ENCODE results near the gene LAPTM5.

Gene LAPTM5

DNA sequence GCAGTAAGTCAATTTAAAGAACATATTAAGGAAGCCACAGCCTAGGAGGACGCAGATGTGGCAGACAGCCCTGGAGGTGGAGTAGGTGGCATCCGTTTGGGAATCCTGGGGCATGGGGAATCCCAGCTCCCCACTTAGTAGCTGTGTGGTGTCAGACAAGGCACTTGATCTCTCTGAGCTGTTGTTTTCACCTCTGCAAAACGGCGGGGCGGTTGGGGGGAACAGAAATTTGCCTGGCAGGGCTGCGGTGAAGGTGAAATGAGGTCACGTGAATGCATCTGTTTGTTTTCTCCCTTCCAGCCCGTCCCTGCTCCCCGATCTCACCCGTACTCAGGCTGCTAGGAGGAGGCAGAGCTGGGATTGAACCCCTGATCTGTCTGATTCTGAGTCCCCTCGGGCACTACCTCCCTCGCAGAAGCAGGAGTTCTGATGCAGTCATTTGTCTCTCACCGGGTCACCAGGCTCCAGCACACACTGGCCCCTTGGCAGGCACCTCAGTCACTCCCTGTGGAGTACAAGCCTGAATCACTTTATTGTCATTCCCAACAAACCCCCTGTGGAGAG, 2.2 kb upstream of the LAPTM5 start:
- H3K27me3 Mint-ChIP-seq: no peaks in the 10 kb centered on the region
- H3K4me3 Mint-ChIP-seq: peak overlapping the region; percentile 67
- H3K9me3 Mint-ChIP-seq: no peaks in the 10 kb centered on the region
- DNase-seq: peak; percentile 64
- H3K4me1 Mint-ChIP-seq: peaks cover 92% of the 10 kb centered on the region
- peak overlapping the region; percentile 71 for H3K27ac Mint-ChIP-seq
- no peak for ATAC-seq
- peaks cover 16% of the 10 kb centered on the region for H3K36me3 Mint-ChIP-seq (ENCODE audit: low read depth)

DNA sequence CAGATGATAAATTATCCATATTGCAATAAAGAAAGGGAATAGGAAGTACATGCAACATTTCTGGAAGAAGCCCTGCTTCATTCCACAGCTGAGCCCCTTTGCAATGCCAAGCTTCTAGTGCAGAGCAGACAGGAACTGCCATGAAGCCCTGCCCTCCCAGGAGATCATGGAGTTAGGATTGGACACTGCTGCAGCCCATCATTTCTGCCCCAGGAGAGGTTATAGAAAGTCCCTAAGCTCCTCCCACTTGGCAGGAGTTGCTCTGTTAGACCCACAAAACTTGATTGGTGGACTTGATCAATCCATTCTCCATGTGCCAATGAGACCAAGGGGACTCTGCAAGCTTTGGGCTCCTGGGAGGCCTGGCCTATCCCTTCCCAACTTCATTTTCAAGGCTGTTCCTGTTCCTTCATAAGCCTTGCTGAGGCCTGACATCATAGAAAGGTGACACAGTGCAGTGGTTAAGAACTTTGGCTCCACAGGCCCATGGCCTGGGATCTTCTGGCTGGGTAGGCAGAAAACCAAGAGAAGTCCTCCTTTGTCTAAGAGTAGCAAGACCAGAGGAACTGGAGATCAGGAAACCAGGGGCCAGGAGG, 1.3 kb upstream of the LAPTM5 start:
- DNase-seq: peak; percentile 56
- Mint-ChIP-seq H3K27ac (peak overlapping the region; percentile 81), H3K4me1 (peaks cover 94% of the 10 kb centered on the region), H3K9me3 (no peaks in the 10 kb centered on the region), H3K36me3 (ENCODE audit: low read depth) (peaks cover 19% of the 10 kb centered on the region), H3K27me3 (no peaks in the 10 kb centered on the region), H3K4me3 (peak overlapping the region; percentile 98)
- peak; percentile 26 for ATAC-seq

DNA sequence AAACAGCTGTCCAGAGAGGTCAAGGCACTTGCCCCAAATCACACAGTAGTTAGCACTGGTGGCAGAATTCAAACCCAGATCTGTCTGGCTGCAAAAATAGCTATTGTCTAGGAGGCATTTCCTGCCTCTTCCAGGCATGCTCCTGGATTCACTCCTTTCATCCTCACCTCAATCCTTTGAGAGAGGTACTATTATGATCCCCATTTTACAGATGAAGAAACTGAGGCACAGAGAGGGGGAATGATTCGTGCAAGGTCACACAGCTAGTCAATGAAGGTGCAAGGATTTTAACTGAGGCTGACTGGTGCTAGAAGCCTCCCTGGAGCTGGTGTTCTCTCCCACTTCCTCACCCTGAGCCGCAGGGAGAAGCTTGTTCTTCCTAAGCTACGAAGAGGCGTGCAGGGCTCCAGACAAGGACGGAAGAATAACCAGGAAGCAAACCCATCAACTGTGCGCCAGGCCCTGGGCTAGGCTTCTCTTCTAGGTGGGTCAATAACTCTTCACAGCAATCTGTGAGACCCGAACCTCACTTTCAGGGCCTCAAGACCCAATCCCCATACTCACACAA, 631 bp upstream of the LAPTM5 start:
- ATAC-seq (no peak), DNase-seq (no peak)
- H3K9me3 Mint-ChIP-seq: no peaks in the 10 kb centered on the region
- H3K4me3 Mint-ChIP-seq: peak overlapping the region; percentile 98
- no peaks in the 10 kb centered on the region for H3K27me3 Mint-ChIP-seq
- H3K36me3 Mint-ChIP-seq (ENCODE audit: low read depth): peaks cover 25% of the 10 kb centered on the region
- peaks cover 94% of the 10 kb centered on the region for H3K4me1 Mint-ChIP-seq
- peak overlapping the region; percentile 81 for H3K27ac Mint-ChIP-seq

DNA sequence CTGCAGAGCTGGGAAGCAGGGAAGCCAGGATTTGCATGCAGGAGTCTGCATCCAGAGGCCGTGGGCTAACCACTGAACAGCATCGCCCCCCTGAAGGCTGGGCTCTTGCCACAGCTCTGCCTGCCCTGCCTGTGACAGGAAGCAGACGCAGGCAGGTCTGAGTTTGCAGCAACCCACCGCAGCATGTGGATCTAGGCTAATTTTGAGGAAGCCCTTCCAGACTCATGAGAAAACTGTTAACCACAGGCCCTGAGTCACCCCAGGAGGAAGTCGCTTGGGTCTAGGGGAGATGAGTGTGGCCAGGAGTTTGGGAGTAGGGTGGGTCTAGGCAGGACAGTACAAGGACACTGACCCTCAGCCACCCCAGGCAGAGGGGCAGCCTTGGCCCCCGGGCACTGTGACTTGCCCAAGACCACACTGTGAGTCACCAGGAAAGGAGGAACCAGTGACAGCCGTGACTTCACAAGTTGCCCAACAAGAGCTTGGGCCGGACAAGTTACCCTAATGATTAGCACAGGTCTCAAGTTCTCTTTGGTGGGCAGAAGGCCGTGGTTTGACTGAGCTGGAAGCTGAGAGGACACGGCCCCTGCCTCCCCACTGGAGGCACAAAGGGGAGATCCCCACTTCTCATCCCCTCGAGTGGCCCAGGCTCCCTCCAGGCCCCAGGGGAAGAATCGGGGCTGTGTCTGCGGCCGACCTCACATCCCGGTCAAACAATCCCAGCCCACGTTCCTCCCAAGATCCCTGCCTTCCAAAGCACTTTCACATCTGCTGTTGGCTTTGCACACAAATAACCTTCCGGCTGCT, 826 bp downstream of the LAPTM5 start:
- ATAC-seq: peak; percentile 55

DNA sequence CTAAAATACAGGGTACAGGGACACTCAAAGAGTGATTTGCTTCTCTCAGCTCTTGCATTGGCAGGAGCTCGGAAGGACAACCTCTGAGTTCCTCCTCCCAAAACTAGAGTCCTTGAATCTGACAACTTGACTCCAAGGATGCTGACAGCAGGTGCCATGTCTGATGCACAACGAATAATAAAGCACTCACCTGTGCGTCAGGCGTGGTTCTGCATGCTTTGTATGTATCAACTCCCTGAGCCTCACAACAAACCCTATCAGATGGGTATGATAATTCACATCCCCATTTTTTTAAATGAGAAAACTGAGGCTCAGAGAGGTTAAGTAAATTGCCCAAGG, 1.4 kb downstream of the LAPTM5 start:
- Mint-ChIP-seq H3K27ac (peak overlapping the region; percentile 97), H3K9me3 (no peaks in the 10 kb centered on the region), H3K4me3 (peak overlapping the region; percentile 98), H3K27me3 (no peaks in the 10 kb centered on the region), H3K36me3 (ENCODE audit: low read depth) (peaks cover 33% of the 10 kb centered on the region), H3K4me1 (peaks cover 93% of the 10 kb centered on the region)
- ATAC-seq (no peak), DNase-seq (no peak)

More for the DNA sequence above, 826 bp downstream of the LAPTM5 start:
- peaks cover 93% of the 10 kb centered on the region for H3K4me1 Mint-ChIP-seq
- peak overlapping the region; percentile 98 for H3K4me3 Mint-ChIP-seq
- no peaks in the 10 kb centered on the region for H3K27me3 Mint-ChIP-seq
- H3K27ac Mint-ChIP-seq: peak overlapping the region; percentile 97
- no peaks in the 10 kb centered on the region for H3K9me3 Mint-ChIP-seq
- peaks cover 33% of the 10 kb centered on the region for H3K36me3 Mint-ChIP-seq (ENCODE audit: low read depth)
- peak; percentile 75 for DNase-seq

DNA sequence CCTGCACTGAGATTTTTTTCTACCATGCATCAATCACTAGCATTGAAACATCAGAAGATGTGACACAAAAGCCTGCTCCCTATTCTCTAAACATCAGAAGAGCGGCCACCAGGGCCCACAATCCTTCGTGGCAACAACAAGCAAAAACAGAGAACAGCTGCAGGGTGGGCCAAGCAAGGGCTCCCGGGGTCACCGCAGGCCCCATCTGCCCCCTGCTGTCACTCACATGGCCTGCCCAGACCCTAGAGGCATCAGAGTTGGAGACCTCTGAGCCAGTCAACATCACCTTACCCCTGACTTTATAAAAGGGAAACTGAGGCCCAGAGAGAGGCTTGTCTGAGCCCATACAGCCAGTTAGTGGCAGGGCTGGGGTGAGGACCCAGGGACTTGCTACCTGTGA, 1.8 kb downstream of the LAPTM5 start:
- Mint-ChIP-seq H3K36me3 (ENCODE audit: low read depth) (peaks cover 33% of the 10 kb centered on the region), H3K27ac (peak overlapping the region; percentile 97), H3K4me3 (peak overlapping the region; percentile 98), H3K9me3 (no peaks in the 10 kb centered on the region), H3K27me3 (no peaks in the 10 kb centered on the region), H3K4me1 (peaks cover 93% of the 10 kb centered on the region)
- ATAC-seq (no peak), DNase-seq (no peak)

DNA sequence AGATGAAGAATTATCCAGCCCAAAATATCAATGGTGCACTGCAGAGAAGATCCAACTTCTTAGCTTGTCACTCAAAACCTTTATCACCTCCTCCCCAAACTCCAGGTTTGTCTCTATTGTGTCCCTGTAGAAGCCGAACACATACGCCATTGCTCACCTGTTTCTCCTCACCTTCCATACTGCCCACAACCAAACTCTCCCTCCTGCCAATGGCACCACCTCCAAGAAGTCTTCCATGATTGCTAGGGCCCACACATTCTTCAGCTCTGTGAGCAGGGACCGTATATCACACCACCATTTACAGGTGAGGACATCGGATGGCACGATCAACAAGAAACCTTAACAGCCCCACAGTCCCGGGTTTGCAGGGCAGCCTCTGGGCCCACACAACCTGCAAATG, 2.2 kb downstream of the LAPTM5 start:
- no peak for ATAC-seq
- no peaks in the 10 kb centered on the region for H3K9me3 Mint-ChIP-seq
- H3K36me3 Mint-ChIP-seq (ENCODE audit: low read depth): peaks cover 33% of the 10 kb centered on the region
- H3K27ac Mint-ChIP-seq: peak overlapping the region; percentile 97
- H3K4me3 Mint-ChIP-seq: peak overlapping the region; percentile 98
- H3K4me1 Mint-ChIP-seq: peaks cover 93% of the 10 kb centered on the region
- DNase-seq: no peak
- H3K27me3 Mint-ChIP-seq: no peaks in the 10 kb centered on the region

DNA sequence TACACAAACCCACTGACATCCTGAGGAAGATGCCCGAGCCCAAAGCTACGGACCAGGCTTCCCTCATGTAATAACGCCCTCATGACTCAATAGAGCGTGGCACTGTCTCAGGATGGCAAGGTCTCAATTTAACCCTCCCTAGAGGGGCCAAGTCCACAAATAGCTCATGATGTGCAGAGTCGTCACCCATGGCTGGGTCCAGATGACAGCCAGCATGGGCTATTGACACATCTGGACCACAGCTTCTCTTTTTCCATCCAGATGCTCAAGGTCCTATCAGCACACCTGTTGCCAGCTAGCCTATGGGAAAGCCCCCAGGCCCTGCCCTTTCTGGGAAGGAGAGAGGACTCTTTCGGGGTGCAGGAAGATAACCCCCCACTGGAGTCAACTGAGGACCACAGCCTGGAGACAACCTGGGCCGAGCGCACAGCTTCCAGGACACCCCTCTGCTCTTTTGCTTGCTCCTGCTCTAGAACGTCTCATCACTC, 2.8 kb downstream of the LAPTM5 start:
- Mint-ChIP-seq H3K36me3 (ENCODE audit: low read depth) (peaks cover 33% of the 10 kb centered on the region), H3K27ac (peak overlapping the region; percentile 97), H3K27me3 (no peaks in the 10 kb centered on the region), H3K9me3 (no peaks in the 10 kb centered on the region), H3K4me3 (peak overlapping the region; percentile 98), H3K4me1 (peaks cover 93% of the 10 kb centered on the region)
- DNase-seq (peak; percentile 60), ATAC-seq (peak; percentile 66)

DNA sequence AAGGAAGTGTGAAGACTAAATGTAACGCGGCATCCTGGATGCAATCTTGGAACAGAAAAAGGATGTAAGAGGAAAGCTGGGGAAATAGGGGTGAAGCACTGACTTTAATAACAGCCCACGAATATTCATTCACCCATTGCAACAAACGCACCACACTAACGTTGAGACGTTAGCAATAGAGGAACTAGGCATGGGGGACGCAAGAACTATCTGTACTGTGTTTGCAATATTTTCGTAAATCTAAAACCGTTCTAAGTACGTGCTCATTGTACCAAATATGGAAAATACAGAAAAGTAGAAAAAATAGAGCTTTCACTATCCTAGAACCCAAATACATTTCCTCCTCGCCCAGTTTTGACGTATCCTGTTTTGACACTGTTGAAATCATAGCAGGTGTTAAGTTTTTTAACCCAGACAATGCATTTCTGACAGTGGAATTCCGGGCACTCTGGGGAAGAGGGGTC, 3.9 kb downstream of the LAPTM5 start:
- Mint-ChIP-seq H3K36me3 (ENCODE audit: low read depth) (peaks cover 37% of the 10 kb centered on the region), H3K27me3 (no peaks in the 10 kb centered on the region), H3K4me1 (peaks cover 93% of the 10 kb centered on the region), H3K4me3 (peak overlapping the region; percentile 98), H3K9me3 (no peaks in the 10 kb centered on the region), H3K27ac (peak overlapping the region; percentile 97)
- no peak for DNase-seq
- no peak for ATAC-seq

DNA sequence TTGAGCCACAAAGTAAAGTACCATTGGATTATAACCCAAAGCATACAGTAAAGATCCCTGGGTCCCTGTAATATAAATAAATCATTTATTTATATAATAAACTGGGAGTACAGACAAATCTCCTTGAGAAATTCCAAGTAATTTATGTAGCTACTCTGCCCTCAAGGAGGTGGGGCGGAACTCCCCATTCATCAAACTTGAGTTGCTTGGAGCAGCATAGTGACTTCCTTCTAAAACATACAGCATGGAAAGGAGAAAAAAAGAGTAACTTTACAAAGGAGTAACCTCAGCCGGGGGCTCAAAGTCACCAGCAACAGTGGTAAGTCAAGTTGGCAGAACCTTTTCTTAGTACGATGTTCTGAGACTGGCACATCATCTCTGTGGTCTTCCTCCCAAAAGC, 4.5 kb downstream of the LAPTM5 start:
- peak overlapping the region; percentile 98 for H3K4me3 Mint-ChIP-seq
- peak overlapping the region; percentile 97 for H3K27ac Mint-ChIP-seq
- no peak for ATAC-seq
- peaks cover 93% of the 10 kb centered on the region for H3K4me1 Mint-ChIP-seq
- H3K9me3 Mint-ChIP-seq: no peaks in the 10 kb centered on the region
- DNase-seq: no peak
- H3K36me3 Mint-ChIP-seq (ENCODE audit: low read depth): peaks cover 38% of the 10 kb centered on the region
- no peaks in the 10 kb centered on the region for H3K27me3 Mint-ChIP-seq

DNA sequence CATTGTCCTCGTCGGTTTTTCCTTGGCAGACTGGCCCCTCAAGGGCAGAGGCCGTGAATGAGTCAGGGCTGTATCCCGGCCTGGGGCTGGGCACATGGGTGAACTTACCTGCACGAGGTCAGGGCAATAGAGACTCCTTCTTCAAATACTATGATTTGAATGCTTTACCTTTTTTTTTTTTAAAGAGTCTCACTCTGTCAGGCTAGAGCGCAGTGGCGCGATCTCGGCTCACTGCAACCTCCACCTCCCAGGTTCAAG, 5.0 kb downstream of the LAPTM5 start:
- H3K4me3 Mint-ChIP-seq: peak overlapping the region; percentile 98
- peak overlapping the region; percentile 97 for H3K27ac Mint-ChIP-seq
- no peak for ATAC-seq
- H3K27me3 Mint-ChIP-seq: no peaks in the 10 kb centered on the region
- H3K4me1 Mint-ChIP-seq: peaks cover 94% of the 10 kb centered on the region
- H3K36me3 Mint-ChIP-seq (ENCODE audit: low read depth): peaks cover 41% of the 10 kb centered on the region
- H3K9me3 Mint-ChIP-seq: no peaks in the 10 kb centered on the region
- DNase-seq: no peak

DNA sequence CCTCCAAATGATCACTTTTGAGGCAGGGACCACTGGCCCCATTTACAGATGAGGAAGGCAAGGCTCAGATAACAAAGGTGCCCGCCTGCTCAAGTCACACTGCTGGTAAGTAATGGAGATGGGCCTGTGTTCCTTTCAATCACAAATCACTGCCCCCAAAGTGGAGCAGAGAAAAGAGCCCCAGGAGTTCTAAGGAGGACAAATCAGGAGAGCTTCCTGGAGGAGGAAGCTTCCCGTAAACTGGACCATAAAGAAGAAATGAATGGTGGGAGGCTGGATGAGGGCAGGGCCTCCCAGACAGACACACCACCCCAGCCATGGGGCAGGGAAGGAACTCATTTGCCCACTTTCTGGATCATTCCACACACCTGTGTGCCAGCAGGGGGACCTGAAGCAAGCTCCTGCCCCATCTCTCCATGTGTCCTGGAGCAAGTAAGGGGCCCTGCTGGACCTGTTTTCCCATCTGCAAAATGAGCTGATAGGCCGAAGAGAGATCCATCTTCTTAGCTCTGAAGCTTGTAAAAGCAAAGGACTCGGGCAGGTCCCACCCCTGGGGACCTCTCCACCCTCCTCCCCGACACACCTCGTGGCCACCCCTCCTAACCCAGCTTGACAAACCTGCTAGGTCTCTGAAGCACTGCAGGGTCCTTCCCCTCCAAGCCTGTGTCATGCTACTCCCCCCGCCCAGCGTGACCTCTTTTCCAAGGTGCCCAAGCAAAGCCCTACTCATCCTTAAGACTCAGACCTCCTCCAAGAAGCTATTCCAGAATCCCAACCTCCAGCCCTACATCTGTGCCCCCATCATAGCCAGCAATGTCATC, 5.5 kb downstream of the LAPTM5 start:
- peak overlapping the region; percentile 97 for H3K27ac Mint-ChIP-seq
- H3K9me3 Mint-ChIP-seq: no peaks in the 10 kb centered on the region
- peak overlapping the region; percentile 98 for H3K4me3 Mint-ChIP-seq
- DNase-seq (no peak), ATAC-seq (no peak)
- no peaks in the 10 kb centered on the region for H3K27me3 Mint-ChIP-seq
- H3K36me3 Mint-ChIP-seq (ENCODE audit: low read depth): peaks cover 41% of the 10 kb centered on the region
- H3K4me1 Mint-ChIP-seq: peaks cover 94% of the 10 kb centered on the region

DNA sequence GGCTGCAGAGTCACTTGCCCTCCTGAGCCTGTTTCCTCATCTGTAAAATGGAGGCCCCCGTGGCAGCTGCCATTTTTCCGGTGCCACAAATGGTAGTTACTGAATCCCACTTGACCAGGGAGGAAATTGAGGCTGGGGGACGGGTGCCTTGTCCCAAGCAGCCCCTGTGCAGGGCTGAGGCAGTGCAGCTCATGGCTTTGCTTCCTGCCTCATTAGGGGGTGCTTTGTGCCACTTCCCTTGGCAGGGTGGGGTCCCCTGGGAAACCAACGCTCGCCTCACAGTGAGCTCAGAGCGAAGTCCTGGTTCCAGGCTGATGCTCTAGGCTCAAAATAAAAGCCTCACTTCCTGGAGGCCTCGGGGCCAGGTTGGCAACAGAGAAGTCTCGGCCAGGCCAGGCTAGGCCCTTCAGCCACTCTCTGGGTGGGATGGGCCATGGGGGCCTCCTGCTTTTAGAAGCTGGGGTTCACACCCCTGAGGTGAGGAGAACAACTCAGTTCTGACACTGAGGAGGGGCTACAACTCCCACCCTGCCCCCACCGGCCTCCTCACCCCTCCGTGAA, 6.8 kb downstream of the LAPTM5 start:
- DNase-seq (no peak), ATAC-seq (no peak)
- H3K27me3 Mint-ChIP-seq: no peaks in the 10 kb centered on the region
- peaks cover 48% of the 10 kb centered on the region for H3K36me3 Mint-ChIP-seq (ENCODE audit: low read depth)
- H3K27ac Mint-ChIP-seq: peak overlapping the region; percentile 97
- H3K4me3 Mint-ChIP-seq: peak overlapping the region; percentile 78
- H3K9me3 Mint-ChIP-seq: no peaks in the 10 kb centered on the region
- H3K4me1 Mint-ChIP-seq: peaks cover 99% of the 10 kb centered on the region
